RWPE2 (cell line): ENCODE results near the gene SGPL1.
A peak's percentile ranks its signal among the peaks of the same experiment; 100 is the strongest.

Source experiments
- ATAC-seq: fragments of 200-7000 bp; cut with Tn5 transposase; 3 replicates; pipeline ENCODE4 v1.9.1; 2021; ENCODE audit warnings: low read depth
- DNase-seq: peaks from one replicate; pipeline ENCODE4 v3.0.0-alpha.2; 2020; ENCODE audit warnings: low spot score
- H3K27ac ChIP-seq: fragments of 450-650 bp; 2 replicates; pipeline ENCODE4 v1.5.1; 2017; ENCODE audit warnings: mild to moderate bottlenecking; ENCODE audit not compliant: poor library complexity, severe bottlenecking
- H3K27me3 ChIP-seq: fragments of 250-450 bp; sonication (Bioruptor Pico); 2 replicates; pipeline ENCODE4 v1.5.1; 2021; ENCODE audit warnings: mild to moderate bottlenecking, moderate library complexity; ENCODE audit not compliant: insufficient read depth, poor library complexity, severe bottlenecking
- H3K36me3 ChIP-seq: fragments of 250-450 bp; sonication (Bioruptor Pico); 2 replicates; pipeline ENCODE4 v1.5.1; 2020; ENCODE audit warnings: low read depth, mild to moderate bottlenecking, moderate library complexity
- H3K4me1 ChIP-seq: fragments of 250-450 bp; sonication (Bioruptor Pico); 2 replicates; pipeline ENCODE4 v1.5.1; 2021; ENCODE audit warnings: mild to moderate bottlenecking, moderate library complexity; ENCODE audit not compliant: insufficient read depth, poor library complexity, severe bottlenecking
- H3K4me3 ChIP-seq: fragments of 250-450 bp; sonication (Bioruptor Pico); 2 replicates; pipeline ENCODE4 v1.5.1; 2021; ENCODE audit warnings: mild to moderate bottlenecking, moderate library complexity; ENCODE audit not compliant: severe bottlenecking
- H3K9me3 ChIP-seq: fragments of 250-450 bp; sonication (Bioruptor Pico); 2 replicates; pipeline ENCODE4 v1.5.1; 2021; ENCODE audit warnings: mild to moderate bottlenecking, moderate library complexity; ENCODE audit not compliant: severe bottlenecking
- TF ChIP-seq, protein P1 (sequence below): fragments of 450-650 bp; IDR thresholded peaks from one replicate; pipeline ENCODE4 v1.5.1; 2017; ENCODE audit warnings: mild to moderate bottlenecking, moderate library complexity; ENCODE audit not compliant: poor library complexity, severe bottlenecking

SGPL1 gene

DNA sequence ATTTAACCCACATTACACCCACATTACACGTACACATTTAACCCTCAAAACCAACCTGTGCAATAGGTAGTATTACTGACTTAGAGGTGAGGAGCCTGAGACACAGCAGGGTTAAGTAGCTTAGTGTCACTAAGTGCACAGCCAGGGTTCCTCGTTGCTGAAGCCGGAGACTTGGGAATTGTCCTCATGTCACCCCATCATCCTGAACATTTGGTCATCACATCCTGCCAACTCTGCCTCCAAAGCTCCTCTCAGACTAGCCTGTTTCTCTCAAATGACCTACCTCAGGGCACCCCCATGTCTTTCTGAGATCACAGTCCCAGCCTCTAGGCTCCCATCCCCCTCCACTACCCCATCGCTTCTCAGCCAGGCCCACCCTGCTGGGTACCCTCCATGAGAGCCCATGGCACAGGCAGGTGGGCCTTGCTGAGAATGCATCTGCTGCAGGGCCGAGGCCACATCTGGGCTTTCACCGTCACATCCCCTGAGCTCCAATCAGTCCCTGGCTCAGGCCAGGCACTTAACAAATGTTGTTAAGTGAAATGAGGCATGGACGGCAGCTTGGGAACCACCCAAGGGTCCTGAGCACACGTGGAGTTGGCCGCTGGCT is 93.7 kb downstream of the SGPL1 start:
- Histone ChIP-seq H3K4me1 (no peaks in the 10 kb centered on the region), H3K9me3 (no peaks in the 10 kb centered on the region), H3K27ac (no peak overlapping the region), H3K27me3 (no peaks in the 10 kb centered on the region), H3K4me3 (no peak overlapping the region), H3K36me3 (no peaks in the 10 kb centered on the region)
- TF ChIP-seq, protein P1, sequence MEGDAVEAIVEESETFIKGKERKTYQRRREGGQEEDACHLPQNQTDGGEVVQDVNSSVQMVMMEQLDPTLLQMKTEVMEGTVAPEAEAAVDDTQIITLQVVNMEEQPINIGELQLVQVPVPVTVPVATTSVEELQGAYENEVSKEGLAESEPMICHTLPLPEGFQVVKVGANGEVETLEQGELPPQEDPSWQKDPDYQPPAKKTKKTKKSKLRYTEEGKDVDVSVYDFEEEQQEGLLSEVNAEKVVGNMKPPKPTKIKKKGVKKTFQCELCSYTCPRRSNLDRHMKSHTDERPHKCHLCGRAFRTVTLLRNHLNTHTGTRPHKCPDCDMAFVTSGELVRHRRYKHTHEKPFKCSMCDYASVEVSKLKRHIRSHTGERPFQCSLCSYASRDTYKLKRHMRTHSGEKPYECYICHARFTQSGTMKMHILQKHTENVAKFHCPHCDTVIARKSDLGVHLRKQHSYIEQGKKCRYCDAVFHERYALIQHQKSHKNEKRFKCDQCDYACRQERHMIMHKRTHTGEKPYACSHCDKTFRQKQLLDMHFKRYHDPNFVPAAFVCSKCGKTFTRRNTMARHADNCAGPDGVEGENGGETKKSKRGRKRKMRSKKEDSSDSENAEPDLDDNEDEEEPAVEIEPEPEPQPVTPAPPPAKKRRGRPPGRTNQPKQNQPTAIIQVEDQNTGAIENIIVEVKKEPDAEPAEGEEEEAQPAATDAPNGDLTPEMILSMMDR: no peak
- ATAC-seq: no peak
- DNase-seq: peak; percentile 27

DNA sequence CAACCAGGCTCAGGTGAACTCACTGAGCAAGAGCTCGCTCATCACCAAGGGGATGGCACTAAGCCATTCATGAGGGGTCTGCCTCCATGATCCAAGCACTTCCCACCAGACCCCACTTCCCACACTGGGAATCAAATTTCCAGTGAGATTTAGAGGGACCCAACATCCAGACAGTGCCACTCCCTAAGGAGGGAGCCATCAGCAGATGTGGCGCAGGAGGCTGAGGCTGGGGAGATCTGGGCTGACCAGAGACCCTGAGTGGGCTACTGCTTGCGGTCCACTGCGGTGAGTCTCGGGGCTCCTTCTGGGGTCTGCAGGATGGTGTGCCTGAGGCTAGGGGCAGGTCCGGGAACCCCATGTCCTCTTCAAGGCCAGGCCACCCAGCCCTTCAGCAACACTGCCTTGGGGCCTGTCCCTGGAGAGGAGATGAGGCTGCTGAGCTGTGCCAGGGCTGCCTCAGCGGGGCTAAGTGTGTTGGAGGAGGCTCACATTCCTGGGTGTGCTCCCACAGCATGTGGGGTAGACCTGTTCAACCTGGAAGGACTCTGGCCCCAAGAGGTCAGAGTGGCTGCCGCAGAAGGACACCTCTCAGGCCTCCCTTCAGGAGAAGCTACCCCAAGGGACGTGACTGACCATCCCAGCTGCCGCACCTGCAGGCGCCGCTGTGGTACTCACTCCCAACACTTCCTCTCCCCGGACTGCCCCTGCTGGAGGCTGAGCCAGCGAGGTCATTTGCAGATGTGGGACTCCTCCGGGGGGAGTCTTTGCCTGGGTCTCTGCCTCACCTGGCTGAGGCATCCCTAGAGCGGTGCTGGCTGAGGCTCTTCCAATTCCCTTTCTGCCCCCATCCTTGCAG is 95.0 kb downstream of the SGPL1 start:
- DNase-seq: peak; percentile 46
- no peaks in the 10 kb centered on the region for H3K36me3 ChIP-seq
- H3K27me3 ChIP-seq: no peaks in the 10 kb centered on the region
- no peaks in the 10 kb centered on the region for H3K9me3 ChIP-seq
- no peaks in the 10 kb centered on the region for H3K4me1 ChIP-seq
- ATAC-seq: no peak
- TF ChIP-seq, protein P1: no peak
- H3K27ac ChIP-seq: no peak overlapping the region
- no peak overlapping the region for H3K4me3 ChIP-seq

DNA sequence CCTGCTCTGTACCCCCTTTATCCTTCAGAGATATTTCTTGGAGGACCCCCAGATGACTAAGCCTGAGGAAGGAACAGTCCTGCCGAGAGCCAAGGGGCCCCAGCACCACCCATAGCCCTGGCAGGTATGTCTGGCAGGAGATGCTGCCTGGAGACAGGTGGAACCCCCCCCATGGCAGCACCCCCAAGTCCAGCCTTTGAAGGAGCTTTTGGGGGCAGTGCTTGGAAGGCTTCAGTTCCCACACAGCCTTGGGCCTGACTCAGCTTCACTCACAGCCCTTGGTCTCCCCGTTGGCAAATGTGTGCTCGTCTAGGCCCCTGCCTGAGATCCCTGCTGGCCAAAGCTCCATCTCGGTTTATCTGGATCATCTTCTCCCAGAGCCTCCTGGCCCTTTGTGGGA is 95.6 kb downstream of the SGPL1 start:
- no peaks in the 10 kb centered on the region for H3K4me1 ChIP-seq
- ATAC-seq: no peak
- DNase-seq: peak; percentile 25
- no peak overlapping the region for H3K27ac ChIP-seq
- no peaks in the 10 kb centered on the region for H3K27me3 ChIP-seq
- TF ChIP-seq, protein P1: no peak
- H3K9me3 ChIP-seq: no peaks in the 10 kb centered on the region
- no peak overlapping the region for H3K4me3 ChIP-seq
- no peaks in the 10 kb centered on the region for H3K36me3 ChIP-seq

DNA sequence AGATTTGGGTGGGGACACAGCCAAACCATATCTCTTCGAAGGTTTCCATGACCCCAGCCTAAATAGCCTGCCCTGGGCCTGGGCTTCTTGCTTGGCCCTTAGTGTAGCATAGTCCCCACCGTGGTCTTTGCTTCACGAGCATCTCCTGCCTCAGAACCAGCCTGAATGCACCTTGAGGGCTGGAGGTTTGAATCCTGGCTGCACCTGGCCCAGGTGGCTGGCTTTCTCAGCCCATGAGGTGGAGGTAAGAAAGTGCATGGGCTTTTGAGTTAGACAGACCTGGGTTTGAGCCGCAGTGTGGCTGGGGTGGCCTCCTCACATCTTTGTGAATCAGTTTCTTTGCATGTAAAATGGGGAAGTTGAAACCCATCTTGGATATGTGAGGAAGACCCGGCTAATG is 96.8 kb downstream of the SGPL1 start:
- no peak for ATAC-seq
- Histone ChIP-seq H3K9me3 (no peaks in the 10 kb centered on the region), H3K4me1 (no peaks in the 10 kb centered on the region), H3K27ac (no peak overlapping the region), H3K36me3 (no peaks in the 10 kb centered on the region), H3K4me3 (no peak overlapping the region), H3K27me3 (no peaks in the 10 kb centered on the region)
- no peak for DNase-seq
- TF ChIP-seq, protein P1: no peak
